K562 (cell line): ENCODE measurements around the gene IL10RB. TPM values are rescaled to one million over a fixed set of nuclear protein-coding genes. Genes with fewer than 3 reads are reported as not detected.

Experiments
- LCOR ChIP-seq: sonication (generic); formaldehyde crosslinking; IDR thresholded peaks from 2 replicates; pipeline ENCODE4 v1.8.0; 2022; ENCODE audit warnings: mild to moderate bottlenecking, missing genetic modification reagents
- MAFG ChIP-seq: fragments of 450-650 bp; conservative IDR thresholded peaks from 2 replicates; pipeline ENCODE4 v1.6.1; 2016; ENCODE audit warnings: missing genetic modification characterization, missing compliant biosample characterization
- NFYB ChIP-seq: IDR thresholded peaks from 2 replicates; pipeline ENCODE4 v1.6.1; 2011; ENCODE audit warnings: mild to moderate bottlenecking, moderate library complexity; ENCODE audit not compliant: insufficient read length; ENCODE audit errors: extremely low read depth
- SMAD4 ChIP-seq: fragments of 250-450 bp; sonication (Bioruptor Pico); conservative IDR thresholded peaks from 2 replicates; pipeline ENCODE4 v1.8.0; 2021; ENCODE audit warnings: inconsistent platforms, mild to moderate bottlenecking, moderate library complexity
- SMARCC2 ChIP-seq: fragments of 450-650 bp; IDR thresholded peaks from 2 replicates; pipeline ENCODE4 v1.6.1; 2017; ENCODE audit warnings: antibody characterized with exemption, moderate library complexity, mild to moderate bottlenecking, low read depth
- TSC22D4 ChIP-seq: fragments of 450-650 bp; IDR thresholded peaks from 2 replicates; pipeline ENCODE4 v1.6.1; 2016; ENCODE audit warnings: missing genetic modification characterization, missing biosample characterization, control low read depth
- ZNF133 ChIP-seq: fragments of 250-450 bp; sonication (Bioruptor Pico); IDR thresholded peaks from 2 replicates; pipeline ENCODE4 v1.4.0; 2020; ENCODE audit warnings: mild to moderate bottlenecking
- ZNF589 ChIP-seq: fragments of 200-800 bp; sonication (Bioruptor generic); IDR thresholded peaks from 2 replicates; pipeline ENCODE4 v1.6.1; 2016; ENCODE audit warnings: low read depth, missing genetic modification characterization, missing compliant biosample characterization
- polyA plus RNA-seq, 8 experiments: library from polyadenylated mRNA; depleted of rRNA in 4 of 8; stranded (reverse) in 5 of 8; unstranded in 3 of 8; fragments of >200 nt; fragmentation: Nextera tagmentation in 2 of 8; fragmentation: Illumina TruSeq in 1 of 8; extraction: Ambion mirVana in 2 of 8; extraction: Trizol in 1 of 8; gene quantifications; 2 replicates each; pipeline versions ENCODE4 v1.2.1 to v1.2.3, GENCODE V29; 2011 to 2014; ENCODE audit warnings: inconsistent platforms in 1 of 8, missing spikeins in 1 of 8
- total RNA-seq, 7 experiments: library from RNA; depleted of rRNA in 6 of 7; stranded (reverse); fragments of >200 nt in 6 of 7; fragmentation: Illumina TruSeq in 2 of 7; extraction: Trizol in 2 of 7; gene quantifications; 2 replicates each; pipeline versions ENCODE4 v1.2.1 to v1.2.3, GENCODE V29; 2011 to 2021; ENCODE audit warnings: low replicate concordance in 1 of 7
- TF ChIP-seq, protein P1 (sequence below), 3 experiments: fragments of 200-800 bp in 1 of 3; fragments of 250-450 bp in 1 of 3; fragments of 450-650 bp in 1 of 3; sonication (Bioruptor Pico) in 1 of 3; sonication (Bioruptor generic) in 1 of 3; formaldehyde crosslinking in 1 of 3; IDR thresholded peaks; 2 replicates each; pipeline versions ENCODE4 v1.6.1 to v1.8.0; 2016 to 2022; ENCODE audit warnings: mild to moderate bottlenecking in 2 of 3, missing genetic modification characterization in 2 of 3, missing compliant biosample characterization in 1 of 3, moderate library complexity in 1 of 3
- TF ChIP-seq, protein P2 (sequence below): fragments of 450-650 bp; IDR thresholded peaks from 2 replicates; pipeline ENCODE4 v1.6.1; 2016; ENCODE audit warnings: mild to moderate bottlenecking, moderate library complexity

The IL10RB gene
- total and polyA plus RNA-seq, 9 of the 15 experiments (the other 6 are each of a cell fraction or from before 2014, with no cell fraction given), result 10.9 to 33.8 (median 23.0) TPM

DNA sequence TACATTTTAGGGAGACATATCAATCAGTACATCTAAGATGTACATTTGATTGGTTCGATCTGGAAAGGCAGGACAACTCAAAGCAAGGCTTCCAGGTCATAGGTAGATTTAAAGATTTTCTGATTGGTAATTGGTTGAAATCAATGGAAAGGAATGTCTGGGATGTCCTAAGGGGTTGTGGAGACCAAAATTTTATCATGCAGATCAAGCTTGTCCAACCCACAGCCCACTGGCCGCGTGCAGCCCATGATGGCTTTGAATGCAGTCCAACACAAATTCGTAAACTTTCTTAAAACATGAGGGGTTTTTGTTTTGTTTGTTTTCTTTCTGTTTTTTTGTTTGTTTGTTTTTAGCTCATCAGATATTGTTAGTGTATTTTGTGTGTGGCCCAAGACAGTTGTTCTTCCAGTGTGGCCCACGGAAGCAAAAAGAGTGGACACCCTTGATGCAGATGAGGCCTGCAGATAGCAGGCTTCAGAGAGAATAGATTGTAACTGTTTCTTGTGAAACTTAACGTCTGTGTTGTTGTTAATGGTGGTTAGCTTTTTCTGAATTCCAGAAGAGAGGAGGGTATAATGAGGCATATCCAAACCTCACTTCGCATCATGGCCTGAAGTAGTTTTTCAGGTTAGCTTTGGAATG is 61.7 kb downstream of the IL10RB start (continued):
- TF ChIP-seq, protein P1, sequence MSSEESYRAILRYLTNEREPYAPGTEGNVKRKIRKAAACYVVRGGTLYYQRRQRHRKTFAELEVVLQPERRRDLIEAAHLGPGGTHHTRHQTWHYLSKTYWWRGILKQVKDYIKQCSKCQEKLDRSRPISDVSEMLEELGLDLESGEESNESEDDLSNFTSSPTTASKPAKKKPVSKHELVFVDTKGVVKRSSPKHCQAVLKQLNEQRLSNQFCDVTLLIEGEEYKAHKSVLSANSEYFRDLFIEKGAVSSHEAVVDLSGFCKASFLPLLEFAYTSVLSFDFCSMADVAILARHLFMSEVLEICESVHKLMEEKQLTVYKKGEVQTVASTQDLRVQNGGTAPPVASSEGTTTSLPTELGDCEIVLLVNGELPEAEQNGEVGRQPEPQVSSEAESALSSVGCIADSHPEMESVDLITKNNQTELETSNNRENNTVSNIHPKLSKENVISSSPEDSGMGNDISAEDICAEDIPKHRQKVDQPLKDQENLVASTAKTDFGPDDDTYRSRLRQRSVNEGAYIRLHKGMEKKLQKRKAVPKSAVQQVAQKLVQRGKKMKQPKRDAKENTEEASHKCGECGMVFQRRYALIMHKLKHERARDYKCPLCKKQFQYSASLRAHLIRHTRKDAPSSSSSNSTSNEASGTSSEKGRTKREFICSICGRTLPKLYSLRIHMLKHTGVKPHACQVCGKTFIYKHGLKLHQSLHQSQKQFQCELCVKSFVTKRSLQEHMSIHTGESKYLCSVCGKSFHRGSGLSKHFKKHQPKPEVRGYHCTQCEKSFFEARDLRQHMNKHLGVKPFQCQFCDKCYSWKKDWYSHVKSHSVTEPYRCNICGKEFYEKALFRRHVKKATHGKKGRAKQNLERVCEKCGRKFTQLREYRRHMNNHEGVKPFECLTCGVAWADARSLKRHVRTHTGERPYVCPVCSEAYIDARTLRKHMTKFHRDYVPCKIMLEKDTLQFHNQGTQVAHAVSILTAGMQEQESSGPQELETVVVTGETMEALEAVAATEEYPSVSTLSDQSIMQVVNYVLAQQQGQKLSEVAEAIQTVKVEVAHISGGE (CRISPR knock-in tag; IDR thresholded peaks at IDR 0.05), result peak in 1 of 3 experiments; percentile 91; a peak in 2 of 6 replicates
- no peak for TF ChIP-seq ZNF589
- TF ChIP-seq MAFG (tag), result no peak
- no peak for TF ChIP-seq NFYB
- no peak for TF ChIP-seq TSC22D4 (tag)
- no peak for TF ChIP-seq ZNF133 (CRISPR knock-in tag)
- TF ChIP-seq LCOR (CRISPR knock-in tag), result 0 out of 2 replicates have a peak, but pooled peaks have one; percentile 28
- TF ChIP-seq SMAD4 (CRISPR knock-in tag), result 0 out of 2 replicates have a peak, but pooled peaks have one; percentile 40
- TF ChIP-seq SMARCC2, result no peak
- TF ChIP-seq, protein P2, sequence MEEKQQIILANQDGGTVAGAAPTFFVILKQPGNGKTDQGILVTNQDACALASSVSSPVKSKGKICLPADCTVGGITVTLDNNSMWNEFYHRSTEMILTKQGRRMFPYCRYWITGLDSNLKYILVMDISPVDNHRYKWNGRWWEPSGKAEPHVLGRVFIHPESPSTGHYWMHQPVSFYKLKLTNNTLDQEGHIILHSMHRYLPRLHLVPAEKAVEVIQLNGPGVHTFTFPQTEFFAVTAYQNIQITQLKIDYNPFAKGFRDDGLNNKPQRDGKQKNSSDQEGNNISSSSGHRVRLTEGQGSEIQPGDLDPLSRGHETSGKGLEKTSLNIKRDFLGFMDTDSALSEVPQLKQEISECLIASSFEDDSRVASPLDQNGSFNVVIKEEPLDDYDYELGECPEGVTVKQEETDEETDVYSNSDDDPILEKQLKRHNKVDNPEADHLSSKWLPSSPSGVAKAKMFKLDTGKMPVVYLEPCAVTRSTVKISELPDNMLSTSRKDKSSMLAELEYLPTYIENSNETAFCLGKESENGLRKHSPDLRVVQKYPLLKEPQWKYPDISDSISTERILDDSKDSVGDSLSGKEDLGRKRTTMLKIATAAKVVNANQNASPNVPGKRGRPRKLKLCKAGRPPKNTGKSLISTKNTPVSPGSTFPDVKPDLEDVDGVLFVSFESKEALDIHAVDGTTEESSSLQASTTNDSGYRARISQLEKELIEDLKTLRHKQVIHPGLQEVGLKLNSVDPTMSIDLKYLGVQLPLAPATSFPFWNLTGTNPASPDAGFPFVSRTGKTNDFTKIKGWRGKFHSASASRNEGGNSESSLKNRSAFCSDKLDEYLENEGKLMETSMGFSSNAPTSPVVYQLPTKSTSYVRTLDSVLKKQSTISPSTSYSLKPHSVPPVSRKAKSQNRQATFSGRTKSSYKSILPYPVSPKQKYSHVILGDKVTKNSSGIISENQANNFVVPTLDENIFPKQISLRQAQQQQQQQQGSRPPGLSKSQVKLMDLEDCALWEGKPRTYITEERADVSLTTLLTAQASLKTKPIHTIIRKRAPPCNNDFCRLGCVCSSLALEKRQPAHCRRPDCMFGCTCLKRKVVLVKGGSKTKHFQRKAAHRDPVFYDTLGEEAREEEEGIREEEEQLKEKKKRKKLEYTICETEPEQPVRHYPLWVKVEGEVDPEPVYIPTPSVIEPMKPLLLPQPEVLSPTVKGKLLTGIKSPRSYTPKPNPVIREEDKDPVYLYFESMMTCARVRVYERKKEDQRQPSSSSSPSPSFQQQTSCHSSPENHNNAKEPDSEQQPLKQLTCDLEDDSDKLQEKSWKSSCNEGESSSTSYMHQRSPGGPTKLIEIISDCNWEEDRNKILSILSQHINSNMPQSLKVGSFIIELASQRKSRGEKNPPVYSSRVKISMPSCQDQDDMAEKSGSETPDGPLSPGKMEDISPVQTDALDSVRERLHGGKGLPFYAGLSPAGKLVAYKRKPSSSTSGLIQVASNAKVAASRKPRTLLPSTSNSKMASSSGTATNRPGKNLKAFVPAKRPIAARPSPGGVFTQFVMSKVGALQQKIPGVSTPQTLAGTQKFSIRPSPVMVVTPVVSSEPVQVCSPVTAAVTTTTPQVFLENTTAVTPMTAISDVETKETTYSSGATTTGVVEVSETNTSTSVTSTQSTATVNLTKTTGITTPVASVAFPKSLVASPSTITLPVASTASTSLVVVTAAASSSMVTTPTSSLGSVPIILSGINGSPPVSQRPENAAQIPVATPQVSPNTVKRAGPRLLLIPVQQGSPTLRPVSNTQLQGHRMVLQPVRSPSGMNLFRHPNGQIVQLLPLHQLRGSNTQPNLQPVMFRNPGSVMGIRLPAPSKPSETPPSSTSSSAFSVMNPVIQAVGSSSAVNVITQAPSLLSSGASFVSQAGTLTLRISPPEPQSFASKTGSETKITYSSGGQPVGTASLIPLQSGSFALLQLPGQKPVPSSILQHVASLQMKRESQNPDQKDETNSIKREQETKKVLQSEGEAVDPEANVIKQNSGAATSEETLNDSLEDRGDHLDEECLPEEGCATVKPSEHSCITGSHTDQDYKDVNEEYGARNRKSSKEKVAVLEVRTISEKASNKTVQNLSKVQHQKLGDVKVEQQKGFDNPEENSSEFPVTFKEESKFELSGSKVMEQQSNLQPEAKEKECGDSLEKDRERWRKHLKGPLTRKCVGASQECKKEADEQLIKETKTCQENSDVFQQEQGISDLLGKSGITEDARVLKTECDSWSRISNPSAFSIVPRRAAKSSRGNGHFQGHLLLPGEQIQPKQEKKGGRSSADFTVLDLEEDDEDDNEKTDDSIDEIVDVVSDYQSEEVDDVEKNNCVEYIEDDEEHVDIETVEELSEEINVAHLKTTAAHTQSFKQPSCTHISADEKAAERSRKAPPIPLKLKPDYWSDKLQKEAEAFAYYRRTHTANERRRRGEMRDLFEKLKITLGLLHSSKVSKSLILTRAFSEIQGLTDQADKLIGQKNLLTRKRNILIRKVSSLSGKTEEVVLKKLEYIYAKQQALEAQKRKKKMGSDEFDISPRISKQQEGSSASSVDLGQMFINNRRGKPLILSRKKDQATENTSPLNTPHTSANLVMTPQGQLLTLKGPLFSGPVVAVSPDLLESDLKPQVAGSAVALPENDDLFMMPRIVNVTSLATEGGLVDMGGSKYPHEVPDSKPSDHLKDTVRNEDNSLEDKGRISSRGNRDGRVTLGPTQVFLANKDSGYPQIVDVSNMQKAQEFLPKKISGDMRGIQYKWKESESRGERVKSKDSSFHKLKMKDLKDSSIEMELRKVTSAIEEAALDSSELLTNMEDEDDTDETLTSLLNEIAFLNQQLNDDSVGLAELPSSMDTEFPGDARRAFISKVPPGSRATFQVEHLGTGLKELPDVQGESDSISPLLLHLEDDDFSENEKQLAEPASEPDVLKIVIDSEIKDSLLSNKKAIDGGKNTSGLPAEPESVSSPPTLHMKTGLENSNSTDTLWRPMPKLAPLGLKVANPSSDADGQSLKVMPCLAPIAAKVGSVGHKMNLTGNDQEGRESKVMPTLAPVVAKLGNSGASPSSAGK, result peak; percentile 94
